HS-5 (cell line): Measurements from ENCODE around the gene PHETA1.
"Not testable (repeated sequence)": the region's sequence is repeated elsewhere in the genome, so short reads cannot be mapped to it uniquely, and the experiment has no call there.

Source experiments
- DNase-seq: peaks from one replicate; pipeline ENCODE4 v3.0.0-alpha.2; 2012; ENCODE audit warnings: low read depth

The PHETA1 gene

GRCh38 chr12:111349101-111349747, 19.7 kb downstream of the PHETA1 start:
- no peak for DNase-seq

DNA sequence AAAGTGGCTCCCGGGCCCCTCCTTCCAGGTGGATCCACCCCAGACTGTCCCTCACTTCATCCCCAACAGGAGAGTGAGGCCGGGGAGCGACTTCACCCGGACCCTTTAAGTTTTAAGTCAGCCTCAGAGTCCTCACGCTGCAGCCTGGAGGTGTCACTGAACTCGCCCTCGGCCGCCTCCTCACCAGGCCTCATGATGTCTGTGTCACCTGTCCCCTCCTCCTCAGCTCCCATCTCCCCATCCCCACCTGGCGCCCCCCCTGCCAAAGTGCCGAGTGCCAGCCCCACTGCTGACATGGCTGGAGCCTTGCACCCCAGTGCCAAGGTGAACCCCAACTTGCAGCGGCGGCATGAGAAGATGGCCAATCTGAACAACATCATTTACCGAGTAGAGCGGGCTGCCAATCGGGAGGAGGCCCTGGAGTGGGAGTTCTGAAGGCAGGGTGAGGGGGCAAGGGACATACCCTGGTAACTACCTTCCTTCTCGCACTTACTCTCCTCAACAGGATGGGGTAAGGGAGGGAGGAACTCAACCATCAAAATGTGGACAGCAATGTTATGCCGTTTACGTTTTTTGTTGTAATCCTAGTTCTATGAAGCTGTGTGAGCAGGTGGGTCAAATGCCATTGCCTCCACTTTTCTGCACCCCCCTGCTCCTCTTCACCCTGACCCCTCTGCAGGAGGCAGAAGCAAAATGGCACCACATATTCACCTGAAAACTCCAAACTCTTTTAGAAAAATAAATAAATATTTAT, 20.8 kb downstream of the PHETA1 start:
- DNase-seq = no peak

- DNase-seq = no peak
These were observed 24.5 kb downstream of the PHETA1 start for GRCh38 chr12:111344254-111344875.

GRCh38 chr12:111343181-111343580, 25.7 kb downstream of the PHETA1 start:
- DNase-seq = no peak

- no peak for DNase-seq
These were observed 26.5 kb downstream of the PHETA1 start for GRCh38 chr12:111342376-111342775.

DNA sequence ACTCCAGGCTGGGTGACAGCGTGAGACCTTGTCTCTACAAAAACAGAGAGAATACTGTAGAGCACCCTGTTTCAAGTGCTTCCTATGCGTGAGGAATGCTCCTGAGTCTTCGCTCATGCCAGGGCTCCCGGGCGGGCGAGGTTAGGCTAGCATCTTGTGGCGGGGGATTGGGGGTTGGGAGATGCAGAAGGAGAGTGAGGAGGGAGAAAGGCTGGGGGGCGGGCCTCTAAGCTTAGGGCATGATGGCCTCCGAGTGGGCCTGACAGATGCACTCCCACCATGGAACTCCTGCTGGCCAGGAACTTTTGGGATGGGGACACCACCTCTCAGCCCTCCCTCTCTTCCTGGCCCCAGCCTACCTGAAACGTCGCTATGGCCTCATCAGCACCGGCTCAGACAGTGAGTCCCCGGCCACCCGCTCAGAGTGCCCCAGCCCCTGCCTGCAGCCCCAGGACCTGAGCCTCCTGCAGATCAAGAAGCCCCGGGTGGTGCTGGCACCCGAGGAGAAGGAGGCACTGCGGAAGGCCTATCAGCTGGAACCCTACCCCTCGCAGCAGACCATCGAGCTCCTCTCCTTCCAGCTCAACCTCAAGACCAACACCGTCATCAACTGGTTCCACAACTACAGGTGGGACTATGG, 27.3 kb downstream of the PHETA1 start:
- DNase-seq = no peak

DNA sequence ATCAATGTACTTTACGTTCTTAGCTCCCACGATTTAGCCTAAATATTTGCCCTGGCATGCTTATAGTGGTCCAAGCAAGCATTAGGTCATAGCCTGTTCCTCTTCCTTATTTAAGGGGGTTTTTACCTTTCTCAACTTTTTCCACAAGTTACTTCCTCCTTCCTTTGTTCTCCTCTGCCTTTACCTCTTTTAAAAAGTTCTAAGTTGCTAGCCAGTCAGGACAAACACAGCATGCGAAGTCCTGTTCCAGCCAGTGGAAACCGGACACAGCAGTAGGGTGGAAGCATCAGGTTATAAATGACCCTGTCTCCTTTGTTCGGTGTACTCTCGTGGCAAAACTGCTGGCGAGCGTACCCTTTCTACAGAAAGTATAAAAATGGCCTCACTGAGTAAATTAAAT, 28.2 kb downstream of the PHETA1 start:
- not testable (repeated sequence) for DNase-seq

DNA sequence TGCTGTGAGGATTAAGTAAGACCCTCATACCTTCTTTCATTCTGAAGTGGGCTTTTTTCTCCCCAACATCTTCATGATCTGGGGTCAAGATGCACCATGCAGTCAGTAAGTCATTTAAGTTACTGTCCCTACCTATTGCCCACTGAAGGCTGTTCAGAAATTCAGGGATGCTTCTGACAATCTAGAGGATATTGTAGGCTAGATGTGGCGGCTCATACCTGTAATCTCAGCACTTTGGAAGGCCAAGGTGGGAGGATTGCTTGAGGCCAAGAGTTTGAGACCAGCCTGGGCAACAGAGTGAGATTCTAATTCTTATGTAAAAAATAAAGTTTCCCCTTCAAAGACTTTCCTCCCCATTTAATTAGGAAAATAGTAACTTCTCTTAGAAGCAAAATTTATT, 28.7 kb downstream of the PHETA1 start:
- no peak for DNase-seq

GRCh38 chr12:111339321-111339938, 29.5 kb downstream of the PHETA1 start:
- DNase-seq = no peak

GRCh38 chr12:111338096-111338495, 30.8 kb downstream of the PHETA1 start:
- no peak for DNase-seq

DNA sequence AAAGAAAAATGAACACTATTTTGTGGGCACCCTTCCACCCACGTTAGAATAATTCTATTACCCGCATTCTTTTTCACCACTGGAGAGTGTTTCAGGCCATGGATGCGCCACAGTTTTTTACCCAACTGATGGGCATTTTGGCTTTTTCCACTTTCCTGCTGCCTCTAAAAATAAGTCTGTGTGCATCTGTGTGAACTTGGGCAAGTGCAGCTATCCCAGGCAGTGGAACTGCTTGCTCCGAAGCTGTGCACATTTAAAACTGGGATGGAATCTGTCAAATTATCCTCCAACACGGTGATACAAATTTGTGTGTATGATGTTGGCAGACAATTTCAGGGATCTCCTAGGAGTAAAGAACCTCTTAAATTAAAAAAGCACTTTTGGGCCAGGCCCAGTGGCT, 31.5 kb downstream of the PHETA1 start:
- DNase-seq = no peak

- DNase-seq = not testable (repeated sequence)
These were observed 32.5 kb downstream of the PHETA1 start for GRCh38 chr12:111336411-111336810.

DNA sequence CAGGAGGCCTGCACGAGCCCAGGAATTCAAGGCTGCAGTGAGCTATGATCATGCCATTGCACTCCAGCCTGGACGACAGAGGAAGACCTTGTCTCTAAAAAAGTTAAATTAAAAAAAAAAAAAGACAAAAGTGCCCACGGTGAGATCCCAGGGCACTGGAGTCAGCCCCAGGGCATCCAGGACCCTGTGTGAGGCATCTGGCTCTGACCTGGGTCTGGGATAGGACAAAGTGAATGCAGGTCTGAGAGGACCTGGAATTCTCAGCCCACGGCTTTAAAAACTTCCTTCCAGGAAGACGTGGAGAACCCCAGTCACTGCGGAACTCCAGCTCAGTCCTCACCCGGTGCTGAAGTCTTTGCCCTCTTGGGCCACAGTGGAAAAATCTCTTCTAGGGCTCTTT, 33.1 kb downstream of the PHETA1 start:
- DNase-seq = no peak

DNA sequence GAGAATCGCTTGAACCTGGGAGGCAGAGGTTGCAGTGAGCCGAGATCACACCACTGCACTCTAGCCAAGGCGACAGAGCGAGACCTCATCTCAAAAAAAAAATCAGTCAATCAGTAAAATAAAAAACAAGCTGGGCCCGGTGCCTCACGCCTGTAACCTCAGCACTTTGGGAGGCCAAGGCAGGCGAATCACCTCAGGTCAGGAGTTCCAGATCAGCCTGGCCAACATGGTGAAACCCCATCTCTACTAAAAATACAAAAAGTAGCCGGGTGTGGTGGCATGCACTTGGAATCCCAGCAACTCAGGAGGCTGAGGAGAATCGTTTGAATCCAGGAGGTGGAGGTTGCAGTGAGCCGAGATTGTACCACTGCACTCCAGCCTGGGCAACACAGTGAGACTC, 33.6 kb downstream of the PHETA1 start:
- not testable (repeated sequence) for DNase-seq

GRCh38 chr12:111334393-111334915, 34.4 kb downstream of the PHETA1 start:
- DNase-seq = no peak

DNA sequence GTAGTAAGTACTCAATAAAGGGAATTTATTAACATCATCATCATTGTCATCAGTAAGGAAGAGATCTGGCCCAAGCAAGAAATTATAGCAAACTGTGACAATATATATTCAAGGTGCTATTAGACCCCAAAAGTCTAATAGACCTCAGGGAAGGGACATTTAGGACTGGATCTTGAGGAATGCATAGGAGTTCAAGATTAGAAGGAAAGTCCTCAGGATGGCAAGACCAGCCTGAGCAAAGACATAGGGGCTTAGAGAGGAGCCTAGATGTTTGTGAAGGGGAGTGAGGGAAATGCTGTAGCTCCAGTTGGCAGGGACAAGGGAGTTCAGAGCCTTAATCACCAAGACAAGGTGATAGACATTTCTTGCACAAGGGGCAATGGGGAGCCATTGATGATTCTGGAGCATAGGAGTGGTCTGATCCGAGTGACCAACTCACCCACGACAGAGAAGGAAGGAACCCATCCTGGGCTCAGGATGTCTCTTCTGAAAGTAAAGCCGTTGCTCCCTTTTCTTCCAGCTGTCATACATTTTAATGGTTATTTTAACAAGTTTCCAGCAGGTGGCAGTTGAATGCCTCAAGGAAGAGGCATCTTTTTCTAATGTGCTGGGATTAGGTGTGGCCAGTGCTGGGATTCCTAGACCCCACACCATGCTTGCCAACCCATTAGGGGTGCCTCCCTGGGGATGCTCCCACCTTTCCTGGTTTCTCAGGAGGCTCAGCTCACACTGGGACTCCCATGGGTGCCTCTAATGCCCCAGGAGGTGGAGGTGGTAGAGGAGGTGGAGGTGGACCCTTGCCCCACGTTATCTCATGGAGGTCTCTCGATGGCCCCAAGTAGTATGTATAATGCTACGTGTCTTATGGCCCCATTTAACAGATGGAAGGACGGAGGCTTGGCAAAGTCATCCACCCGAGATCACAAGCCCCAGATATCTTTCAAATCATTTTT, 37.8 kb downstream of the PHETA1 start:
- peak; percentile 28 for DNase-seq

- no peak for DNase-seq
These were observed 40.8 kb downstream of the PHETA1 start for GRCh38 chr12:111328138-111328537.

DNA sequence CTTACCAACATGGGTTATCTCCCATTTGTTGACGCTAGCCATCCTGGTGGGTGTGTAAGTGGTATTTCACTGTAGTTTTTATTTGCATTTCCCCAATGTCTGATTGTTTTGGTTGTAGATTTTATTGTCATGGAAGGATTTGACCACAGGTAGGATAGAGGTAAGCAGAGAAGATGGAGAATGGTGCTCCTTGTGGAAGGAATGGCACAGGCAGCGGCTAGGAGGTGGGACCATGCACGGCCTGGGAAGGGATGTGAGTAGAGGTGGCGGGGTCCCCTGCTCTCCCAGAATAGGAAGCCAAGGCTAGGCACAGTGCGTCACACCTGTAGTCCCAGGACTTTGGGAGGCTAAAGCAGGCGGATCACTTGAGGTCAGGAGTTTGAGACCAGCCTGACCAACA, 41.4 kb downstream of the PHETA1 start:
- DNase-seq = no peak

DNA sequence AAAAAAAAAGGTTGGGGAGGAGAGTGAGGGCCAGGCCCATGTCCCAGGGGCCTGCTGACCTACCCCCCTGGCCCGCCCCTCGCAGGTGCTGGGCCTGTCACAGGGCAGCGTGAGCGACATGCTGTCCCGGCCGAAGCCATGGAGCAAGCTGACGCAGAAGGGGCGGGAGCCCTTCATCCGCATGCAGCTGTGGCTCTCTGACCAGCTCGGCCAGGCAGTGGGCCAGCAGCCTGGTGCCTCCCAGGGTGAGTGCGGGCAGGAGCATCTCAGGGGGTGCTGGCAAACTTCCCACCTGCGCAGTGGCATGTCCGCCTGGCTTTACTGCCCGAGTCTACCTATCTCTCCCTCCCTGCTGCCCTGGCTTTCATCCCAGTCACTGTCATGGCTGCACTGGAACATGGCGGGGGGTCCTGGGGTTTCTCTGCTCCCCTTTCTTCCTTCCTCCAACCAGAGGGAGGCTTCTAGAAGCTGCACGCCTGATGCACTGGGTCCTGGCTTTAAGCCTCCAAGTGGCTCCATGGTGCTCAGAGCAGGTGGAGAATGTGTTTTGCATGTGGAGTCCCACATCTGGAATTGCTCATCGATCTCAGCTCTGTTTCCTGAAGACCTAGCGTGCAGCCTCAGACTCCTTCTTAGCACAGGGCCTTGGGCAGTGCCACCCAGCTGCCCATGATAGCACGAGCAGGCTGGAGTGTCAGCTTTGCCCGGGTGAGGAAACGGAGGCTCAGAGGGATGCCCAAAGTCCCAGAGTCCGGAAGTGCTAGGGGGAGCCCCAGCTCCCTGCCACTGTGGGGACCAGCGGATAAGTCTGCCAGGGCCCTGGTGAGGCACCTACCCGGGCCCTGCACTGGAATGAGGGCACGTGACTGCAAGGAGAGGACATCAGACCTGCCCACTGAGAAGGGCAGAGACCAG, 46.3 kb downstream of the PHETA1 start:
- no peak for DNase-seq

- DNase-seq = no peak
These were observed 47.6 kb downstream of the PHETA1 start for GRCh38 chr12:111321317-111321716.
